ENCODE data around the gene KLHL33. TPM values are rescaled to one million over a fixed set of nuclear protein-coding genes. Genes with fewer than 3 reads are reported as not detected.

KLHL33 gene
- total RNA-seq, 6 experiments from 2014 or later = 0.06 to 0.19 (median 0.11) TPM; not detected in 1

DNA sequence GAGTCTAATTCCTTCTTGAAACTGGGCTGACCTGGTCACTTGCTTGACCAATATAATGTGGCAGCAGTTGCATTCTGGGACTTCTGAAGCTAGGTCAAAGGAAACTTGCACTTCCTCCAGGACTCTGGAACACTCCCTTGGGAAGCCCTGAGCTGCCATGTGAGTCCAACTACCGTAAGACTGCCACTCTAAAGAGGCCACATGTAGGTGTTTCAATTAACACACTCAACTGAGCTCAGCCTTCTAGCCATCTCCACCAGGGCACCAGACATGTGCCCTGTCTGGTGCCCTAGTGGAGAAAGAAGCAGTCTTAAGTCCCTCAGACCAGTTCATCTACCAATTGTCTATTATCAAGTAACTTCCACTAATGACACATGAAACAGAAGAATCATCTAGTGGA, 16.5 kb downstream of the KLHL33 start:
- TF ChIP-seq CTCF (IDR thresholded peaks at IDR 0.05) = no peak
- TF ChIP-seq POLR2A (IDR thresholded peaks at IDR 0.05) = no peak
- H3K27me3 ChIP-seq = no peaks in the 10 kb centered on the region
- no peak overlapping the region for H3K27ac ChIP-seq
- WGBS (ENCODE audit: insufficient coverage, low coverage, low lambda C conversion rate, missing lambda C conversion rate) = no CpG with 5 or more reads among the region's 1 CpG
- intact Hi-C loops (cut with DNase I) = no loop called here
- no peaks in the 10 kb centered on the region for H3K9me3 ChIP-seq
- ATAC-seq (no peak), DNase-seq (no peak)
- no peaks in the 10 kb centered on the region for H3K36me3 ChIP-seq
- H3K4me3 ChIP-seq = no peak overlapping the region
- H3K4me1 ChIP-seq = no peaks in the 10 kb centered on the region

GRCh38 chr14:20418501-20418909, 17.5 kb downstream of the KLHL33 start:
- H3K36me3 ChIP-seq = no peaks in the 10 kb centered on the region
- H3K27me3 ChIP-seq = no peaks in the 10 kb centered on the region
- H3K4me1 ChIP-seq = no peaks in the 10 kb centered on the region
- 80% methylated on average over 1 of the region's 2 CpGs for WGBS (ENCODE audit: insufficient coverage, low coverage, low lambda C conversion rate, missing lambda C conversion rate)
- no peak for TF ChIP-seq POLR2A (IDR thresholded peaks at IDR 0.05)
- no peak for TF ChIP-seq CTCF (IDR thresholded peaks at IDR 0.05)
- H3K4me3 ChIP-seq = no peak overlapping the region
- H3K27ac ChIP-seq = no peak overlapping the region
- ATAC-seq (no peak), DNase-seq (no peak)
- no peaks in the 10 kb centered on the region for H3K9me3 ChIP-seq
- intact Hi-C loops (cut with DNase I) = no loop called here

GRCh38 chr14:20417250-20418186, 18.4 kb downstream of the KLHL33 start:
- Histone ChIP-seq H3K36me3 (no peaks in the 10 kb centered on the region), H3K9me3 (no peaks in the 10 kb centered on the region), H3K4me1 (no peaks in the 10 kb centered on the region), H3K27me3 (no peaks in the 10 kb centered on the region), H3K4me3 (no peak overlapping the region), H3K27ac (no peak overlapping the region)
- no peak for TF ChIP-seq POLR2A (IDR thresholded peaks at IDR 0.05)
- no peak for TF ChIP-seq CTCF (IDR thresholded peaks at IDR 0.05)
- DNase-seq = no peak
- WGBS (ENCODE audit: insufficient coverage, low coverage, low lambda C conversion rate, missing lambda C conversion rate) = 60% methylated on average over 6 of the region's 7 CpGs
- ATAC-seq = no peak
- intact Hi-C loops (cut with DNase I) = no loop called here

- H3K27me3 ChIP-seq = no peaks in the 10 kb centered on the region
- whole genome bisulfite sequencing (ENCODE audit: insufficient coverage, low coverage, low lambda C conversion rate, missing lambda C conversion rate) = 75% methylated on average over 2 of the region's 2 CpGs
- DNase-seq (no peak), ATAC-seq (no peak)
- no peaks in the 10 kb centered on the region for H3K9me3 ChIP-seq
- H3K4me1 ChIP-seq = peaks cover 0 to 4% (median 0%) of the 10 kb centered on the region in 4 donors
- H3K36me3 ChIP-seq = no peaks in the 10 kb centered on the region
- TF ChIP-seq CTCF (IDR thresholded peaks at IDR 0.05) (no peak), POLR2A (IDR thresholded peaks at IDR 0.05) (no peak)
- intact Hi-C loops (cut with DNase I) = no loop called here
- H3K27ac ChIP-seq = no peak overlapping the region
- H3K4me3 ChIP-seq = no peak overlapping the region
Observed at GRCh38 chr14:20416223-20416622, 19.7 kb downstream of the KLHL33 start.
